Activated naive CD8-positive, alpha-beta T cell treated with anti-CD3 and anti-CD28 coated beads, Interleukin-2, amount 50 U/mL, for 16 hours (primary cell): ENCODE results near the gene MRPL43.
A peak's percentile ranks its signal among the peaks of the same experiment; 100 is the strongest.

Experiments
- DNase-seq: peaks from one replicate; pipeline ENCODE4 v3.0.0-alpha.2; 2020; ENCODE audit warnings: low read depth, low spot score

MRPL43 gene

DNA sequence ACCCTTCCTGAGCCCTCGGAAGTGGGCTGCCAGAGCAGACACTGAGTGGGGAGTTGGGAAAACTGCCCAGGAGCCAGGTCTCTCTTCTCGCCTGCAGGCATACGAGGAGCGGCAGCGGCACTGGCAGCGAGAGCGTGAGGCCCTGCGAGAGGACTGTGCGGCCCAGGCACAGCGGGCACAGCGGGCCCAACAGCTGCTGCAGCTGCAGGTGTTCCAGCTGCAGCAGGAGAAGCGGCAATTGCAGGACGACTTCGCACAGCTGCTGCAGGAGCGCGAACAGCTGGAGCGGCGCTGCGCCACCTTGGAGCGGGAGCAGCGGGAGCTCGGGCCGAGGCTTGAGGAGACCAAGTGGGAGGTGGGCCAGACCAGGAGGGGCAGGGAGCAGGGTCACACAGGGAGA, 18.1 kb upstream of the MRPL43 start:
- DNase-seq = no peak

- DNase-seq = no peak
Observed at GRCh38 chr10:101003639-101004206, 16.4 kb upstream of the MRPL43 start.

GRCh38 chr10:101002456-101002855, 15.2 kb upstream of the MRPL43 start:
- DNase-seq = no peak

GRCh38 chr10:101001659-101002035, 14.3 kb upstream of the MRPL43 start:
- DNase-seq = no peak

GRCh38 chr10:101000915-101001658, 13.8 kb upstream of the MRPL43 start:
- DNase-seq = no peak

GRCh38 chr10:101000127-101000914, 13.0 kb upstream of the MRPL43 start:
- no peak for DNase-seq

DNA sequence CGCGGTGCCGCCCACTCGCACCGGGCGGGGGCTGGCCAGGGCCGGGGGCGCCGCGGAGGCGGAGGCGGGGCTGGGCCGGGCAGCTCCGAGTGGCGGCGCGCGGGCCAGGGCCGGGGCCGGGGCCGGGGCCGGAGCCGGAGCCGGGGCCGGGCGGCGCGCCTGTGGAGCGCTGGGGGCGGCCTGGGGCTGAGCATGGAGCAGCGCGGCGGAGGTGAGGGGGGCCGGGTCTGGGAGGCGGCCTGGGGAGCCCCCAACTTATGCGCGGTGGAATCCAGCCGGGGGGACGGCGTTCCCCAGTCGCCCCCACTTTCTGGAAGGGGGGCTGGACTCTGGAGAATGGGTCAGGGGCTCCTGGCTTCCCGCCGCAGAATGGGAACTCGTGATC, 12.4 kb upstream of the MRPL43 start, which contains the start of gene LZTS2:
Gene LZTS2 (plus strand): TSS at position 67 of the 385 bp plus-strand sequence. CDS start 2,731 bp downstream, outside the sequence.
- DNase-seq = no peak

DNA sequence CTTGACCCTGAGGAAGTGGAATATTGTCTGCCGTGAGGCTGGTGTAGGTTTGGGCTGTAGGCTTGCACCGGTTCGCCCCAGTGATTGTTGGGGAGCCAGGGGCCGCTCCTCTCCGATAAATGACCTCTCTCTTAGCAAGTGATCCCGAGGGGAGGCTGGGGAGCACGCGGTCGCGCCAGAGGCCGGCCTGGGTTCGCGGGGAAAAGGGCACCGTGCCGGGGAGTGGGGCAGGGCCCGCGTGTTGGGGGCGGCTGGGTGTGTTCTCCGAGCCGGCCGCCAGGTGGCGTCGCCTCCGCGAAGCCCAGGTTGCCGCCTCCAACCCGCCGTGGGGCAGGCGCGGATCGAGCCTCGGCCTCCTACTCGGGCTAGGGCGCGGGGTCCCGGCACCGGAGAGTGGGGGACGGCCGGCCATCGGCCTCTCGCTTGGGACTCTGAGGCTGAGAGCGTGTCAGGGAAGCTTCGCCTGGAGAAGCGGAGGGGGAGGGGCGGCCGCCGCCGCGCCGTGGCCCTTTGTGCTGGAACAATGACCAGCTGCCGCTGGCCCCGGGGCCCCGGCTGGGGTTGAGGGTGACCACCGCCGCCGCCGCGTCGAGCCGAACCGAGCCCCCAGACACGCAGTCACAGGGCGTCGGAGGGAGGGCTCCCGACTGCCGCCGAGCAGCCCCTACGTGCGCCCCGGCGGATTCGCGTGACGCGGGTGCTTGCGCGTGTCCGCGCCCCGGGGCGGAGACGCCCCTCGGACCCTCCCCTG, 11.9 kb upstream of the MRPL43 start:
- peak; percentile 52 for DNase-seq

GRCh38 chr10:100998183-100998990, 11.1 kb upstream of the MRPL43 start:
- DNase-seq = peak; percentile 30

- DNase-seq = peak; percentile 18
Observed at GRCh38 chr10:100997360-100998182, 10.3 kb upstream of the MRPL43 start.

DNA sequence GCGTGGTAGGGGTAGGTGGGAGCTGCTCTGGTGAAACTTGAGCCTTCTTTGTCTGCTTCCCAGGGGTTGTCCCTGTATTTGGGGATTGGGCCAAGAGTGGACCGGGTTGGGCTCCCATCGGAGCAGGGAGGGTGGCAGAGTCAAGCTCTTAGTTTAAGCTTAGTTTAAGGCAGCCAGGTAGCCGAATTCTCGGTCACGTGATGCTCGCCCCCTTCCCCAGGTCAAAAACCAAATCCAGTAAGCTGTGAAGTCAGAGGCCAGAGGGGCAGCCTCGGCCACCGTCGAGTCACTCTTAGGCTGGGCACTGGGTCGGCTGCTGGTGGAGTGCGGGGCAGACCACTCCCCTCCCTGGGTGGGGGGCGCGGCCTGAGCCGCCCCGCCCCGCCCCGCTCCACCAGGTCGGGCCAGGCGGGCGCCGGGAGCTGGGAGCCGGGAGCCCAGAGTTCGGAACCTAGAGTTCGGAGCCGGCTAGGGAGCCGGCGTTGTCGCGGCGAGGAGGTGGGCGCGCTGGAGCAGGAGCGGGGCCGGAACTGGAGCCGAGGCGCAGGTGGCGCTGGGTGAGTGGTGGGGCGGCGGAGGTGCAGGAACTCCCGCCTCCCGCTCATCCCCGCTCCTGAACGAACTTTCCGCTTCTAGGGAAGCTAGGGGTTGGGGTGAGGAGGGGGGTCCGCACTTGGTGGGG, 9.5 kb upstream of the MRPL43 start:
- no peak for DNase-seq

DNA sequence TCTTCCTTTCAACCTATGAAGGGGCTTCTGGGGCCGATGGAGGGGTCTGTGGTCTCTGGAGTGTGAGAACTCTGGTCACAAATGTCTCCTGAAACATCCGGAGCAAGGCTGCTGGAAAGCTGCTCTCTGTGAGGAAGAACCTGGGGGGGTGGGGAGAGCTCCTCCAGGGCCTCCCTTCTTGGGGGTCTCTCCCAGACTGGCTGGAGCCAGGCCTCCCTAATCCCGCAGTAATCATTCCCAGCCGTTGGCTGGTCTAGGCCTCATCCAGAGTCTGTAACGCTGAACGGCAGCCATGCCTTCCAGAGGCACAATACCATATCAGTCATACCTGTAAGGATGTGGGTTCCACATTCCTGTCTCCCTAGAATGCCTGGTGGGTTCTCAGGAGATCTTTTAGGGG, 7.9 kb upstream of the MRPL43 start:
- no peak for DNase-seq

DNA sequence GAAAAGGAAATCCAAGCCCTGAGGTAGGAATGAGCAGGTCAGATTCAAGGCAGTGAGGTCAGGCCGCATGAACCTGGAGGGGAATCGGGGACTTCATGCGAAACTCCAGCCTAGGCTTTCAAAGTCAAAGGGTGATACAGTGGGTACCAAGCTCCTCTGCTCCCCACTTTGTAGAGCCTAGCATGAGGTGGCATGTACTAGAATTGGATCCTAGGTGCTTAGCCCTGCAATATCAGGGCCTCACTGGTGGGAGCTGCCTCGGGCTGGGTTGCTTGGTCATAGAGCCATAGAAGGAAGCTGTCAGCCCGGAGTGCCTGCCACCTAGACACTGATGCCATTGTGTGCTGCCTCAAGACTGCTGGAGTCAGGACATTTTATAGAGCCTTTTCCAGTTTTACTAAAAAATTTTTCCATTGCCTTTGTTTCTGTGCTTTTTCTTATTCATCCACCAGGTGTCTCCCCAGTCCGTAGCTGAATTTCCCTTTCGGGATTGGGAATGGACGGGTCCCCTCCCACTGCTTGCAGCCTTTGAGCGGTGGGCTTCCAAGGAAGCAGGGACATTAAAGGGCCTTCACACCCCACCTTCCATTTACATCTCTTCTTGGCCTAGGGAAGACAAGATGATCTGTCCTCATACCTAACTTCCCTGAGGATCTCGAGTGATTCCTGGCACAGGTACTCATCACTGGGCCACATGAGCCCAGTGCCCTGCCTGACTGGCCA, 6.8 kb upstream of the MRPL43 start:
- no peak for DNase-seq

GRCh38 chr10:100989088-100989487, 1.8 kb upstream of the MRPL43 start:
- DNase-seq = no peak

GRCh38 chr10:100988166-100988565, 869 bp upstream of the MRPL43 start:
- no peak for DNase-seq

- no peak for DNase-seq
Observed at GRCh38 chr10:100987685-100988049, 370 bp upstream of the MRPL43 start.

- no peak for DNase-seq
Observed at GRCh38 chr10:100986623-100986951, 710 bp downstream of the MRPL43 start.

DNA sequence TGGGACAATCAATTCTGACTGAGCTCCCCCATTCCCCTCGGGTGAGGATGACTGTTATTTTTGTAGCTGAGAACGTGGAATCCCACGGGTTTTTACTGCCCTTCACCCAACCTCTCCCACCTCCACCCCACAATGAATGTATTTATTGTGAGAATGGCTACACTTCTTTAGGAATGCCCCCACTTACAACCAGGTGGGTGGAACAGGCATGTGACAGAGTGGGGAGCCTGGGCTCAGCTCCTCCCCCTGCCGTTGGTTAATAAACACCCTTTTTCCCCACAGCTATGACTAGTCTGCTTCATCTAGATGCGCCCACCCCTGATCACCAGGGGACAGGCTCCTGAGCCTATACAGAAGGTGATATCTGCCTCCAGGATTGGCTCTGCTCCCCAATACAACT, 2.0 kb downstream of the MRPL43 start:
- no peak for DNase-seq

- no peak for DNase-seq
Observed at GRCh38 chr10:100984672-100985177, 2.6 kb downstream of the MRPL43 start.
